NCI-H2171 treated with DMSO at 0.1 percent for 48 hours (cell line): ENCODE data around the gene DCAF17.
"Not testable (repeated sequence)": the region's sequence is repeated elsewhere in the genome, so short reads cannot be mapped to it uniquely, and the experiment has no call there.

Experiments
- DNase-seq: peaks from one replicate; lab custom pipeline; 2025; lab: John Stamatoyannopoulos, UW

DCAF17 gene

GRCh38 chr2:171514908-171515582, 81.0 kb downstream of the DCAF17 start:
- DNase-seq, result no peak

- no peak for DNase-seq
Observed at GRCh38 chr2:171515672-171516298, 81.8 kb downstream of the DCAF17 start.

GRCh38 chr2:171516793-171517192, 82.8 kb downstream of the DCAF17 start:
- DNase-seq, result no peak

- DNase-seq, result no peak
Observed at GRCh38 chr2:171520471-171520870, 86.4 kb downstream of the DCAF17 start.

- no peak for DNase-seq
Observed at GRCh38 chr2:171521361-171522051, 87.5 kb downstream of the DCAF17 start.

GRCh38 chr2:171522052-171522787, 88.2 kb downstream of the DCAF17 start, which contains the start of gene CYBRD1:
Gene CYBRD1 (plus strand): TSS chr2:171522474. CDS start chr2:171522546, 72 bp downstream.
- no peak for DNase-seq

GRCh38 chr2:171522788-171523087, 88.7 kb downstream of the DCAF17 start:
- DNase-seq, result peak; percentile 28

- no peak for DNase-seq
Observed at GRCh38 chr2:171523088-171524017, 89.3 kb downstream of the DCAF17 start.

- no peak for DNase-seq
Observed at GRCh38 chr2:171524018-171524401, 90.0 kb downstream of the DCAF17 start.

- no peak for DNase-seq
Observed at GRCh38 chr2:171529914-171530313, 95.9 kb downstream of the DCAF17 start.

GRCh38 chr2:171530378-171530777, 96.4 kb downstream of the DCAF17 start:
- no peak for DNase-seq

GRCh38 chr2:171530859-171531258, 96.8 kb downstream of the DCAF17 start:
- not testable (repeated sequence) for DNase-seq

- no peak for DNase-seq
Observed at GRCh38 chr2:171531291-171531690, 97.3 kb downstream of the DCAF17 start.

GRCh38 chr2:171531836-171532450, 97.9 kb downstream of the DCAF17 start:
- no peak for DNase-seq

GRCh38 chr2:171533331-171533730, 99.3 kb downstream of the DCAF17 start:
- DNase-seq, result no peak
